ENCODE measurements around the gene PITX2. TPM values are rescaled to one million over a fixed set of nuclear protein-coding genes. Genes with fewer than 3 reads are reported as not detected.

Gene PITX2
- total and polyA plus RNA-seq, 8 donors, result 0.11 to 0.28 (median 0.24) TPM; not detected in 4

GRCh38 chr4:110640576-110640975, 17.7 kb upstream of the PITX2 start:
- no peak for ATAC-seq
- peaks cover 98 to 100% of the 10 kb centered on the region in 2 donors for H3K27me3 ChIP-seq
- DNase-seq, result no peak
- no peaks in the 10 kb centered on the region for H3K9me3 ChIP-seq
- no peak overlapping the region for H3K27ac ChIP-seq
- H3K4me1 ChIP-seq, result no peaks in the 10 kb centered on the region
- intact Hi-C loops (cut with DNase I), result no loop called here
- TF ChIP-seq CTCF (IDR thresholded peaks at IDR 0.05), result no peak
- no peak overlapping the region for H3K4me3 ChIP-seq
- no peaks in the 10 kb centered on the region for H3K36me3 ChIP-seq

GRCh38 chr4:110639207-110640090, 16.6 kb upstream of the PITX2 start:
- H3K4me3 ChIP-seq, result no peak overlapping the region
- H3K36me3 ChIP-seq, result no peaks in the 10 kb centered on the region
- DNase-seq, result no peak
- no peak for TF ChIP-seq CTCF (IDR thresholded peaks at IDR 0.05)
- no peak overlapping the region for H3K27ac ChIP-seq
- H3K27me3 ChIP-seq, result peaks cover 98 to 100% of the 10 kb centered on the region in 2 donors
- intact Hi-C loops (cut with DNase I), result no loop called here
- H3K4me1 ChIP-seq, result no peaks in the 10 kb centered on the region
- no peak for ATAC-seq
- H3K9me3 ChIP-seq, result no peaks in the 10 kb centered on the region

- no peaks in the 10 kb centered on the region for H3K36me3 ChIP-seq
- TF ChIP-seq CTCF (IDR thresholded peaks at IDR 0.05), result no peak
- no peak for ATAC-seq
- DNase-seq, result no peak
- peaks cover 99 to 100% of the 10 kb centered on the region in 2 donors for H3K27me3 ChIP-seq
- intact Hi-C loops (cut with DNase I), result no loop called here
- H3K4me3 ChIP-seq, result no peak overlapping the region
- H3K4me1 ChIP-seq, result no peaks in the 10 kb centered on the region
- H3K27ac ChIP-seq, result no peak overlapping the region
- no peaks in the 10 kb centered on the region for H3K9me3 ChIP-seq
Observed at GRCh38 chr4:110638089-110638746, 15.3 kb upstream of the PITX2 start.

- ATAC-seq, result no peak
- no peaks in the 10 kb centered on the region for H3K9me3 ChIP-seq
- H3K4me3 ChIP-seq, result no peak overlapping the region
- H3K27ac ChIP-seq, result no peak overlapping the region
- no peaks in the 10 kb centered on the region for H3K36me3 ChIP-seq
- H3K4me1 ChIP-seq, result peaks cover 2 to 6% of the 10 kb centered on the region in 2 donors
- DNase-seq, result no peak
- H3K27me3 ChIP-seq, result peaks cover 100% of the 10 kb centered on the region in 2 donors
- TF ChIP-seq CTCF (IDR thresholded peaks at IDR 0.05), result no peak
- intact Hi-C loops (cut with DNase I), result no loop called here
Observed at GRCh38 chr4:110637408-110638088, 14.7 kb upstream of the PITX2 start.

All from left lung (tissue), 10 donors.